GM23248 (cell line): ENCODE measurements around the gene RBM17. TPM values are rescaled to one million over a fixed set of nuclear protein-coding genes. Genes with fewer than 3 reads are reported as not detected.

ENCODE experiments used
- DNase-seq: peaks from one replicate; pipeline ENCODE4 v3.0.0-alpha.2; 2015
- H2AFZ ChIP-seq: fragments of 200-600 bp; sonication (generic); 2 replicates; pipeline ENCODE4 v1.6.1; 2016; ENCODE audit warnings: antibody characterized with exemption
- H3F3A ChIP-seq: fragments of 200-600 bp; sonication (generic); 2 replicates; pipeline ENCODE4 v1.6.1; 2016; ENCODE audit warnings: mild to moderate bottlenecking, antibody characterized with exemption, mixed run types; ENCODE audit not compliant: insufficient read depth
- H3K27ac ChIP-seq: fragments of 200-600 bp; sonication (generic); 2 replicates; pipeline ENCODE4 v1.5.1; 2016; ENCODE audit warnings: mild to moderate bottlenecking
- H3K27me3 ChIP-seq: fragments of 200-600 bp; sonication (generic); replicated peaks from 2 replicates; pipeline ENCODE4 v1.6.1; 2016; ENCODE audit warnings: mild to moderate bottlenecking; ENCODE audit not compliant: insufficient read depth
- H3K36me3 ChIP-seq: fragments of 200-600 bp; sonication (generic); 2 replicates; pipeline ENCODE4 v1.6.1; 2016; ENCODE audit warnings: low read depth, mild to moderate bottlenecking
- H3K4me1 ChIP-seq: fragments of 200-600 bp; sonication (generic); 2 replicates; pipeline ENCODE4 v1.6.1; 2016; ENCODE audit warnings: mild to moderate bottlenecking; ENCODE audit not compliant: insufficient read depth
- H3K4me2 ChIP-seq: fragments of 200-600 bp; sonication (generic); one replicate; pipeline ENCODE4 v1.6.1; 2016; ENCODE audit warnings: mild to moderate bottlenecking; ENCODE audit not compliant: unreplicated experiment
- H3K4me3 ChIP-seq: fragments of 200-600 bp; sonication (generic); 2 replicates; pipeline ENCODE4 v1.5.1; 2016; ENCODE audit warnings: mild to moderate bottlenecking
- H3K79me2 ChIP-seq: fragments of 200-600 bp; sonication (generic); 2 replicates; pipeline ENCODE4 v1.6.1; 2016; ENCODE audit warnings: mild to moderate bottlenecking; ENCODE audit not compliant: insufficient read depth
- H3K9ac ChIP-seq: fragments of 200-600 bp; sonication (generic); 2 replicates; pipeline ENCODE4 v1.6.1; 2016; ENCODE audit warnings: mild to moderate bottlenecking
- H3K9me2 ChIP-seq: fragments of 200-600 bp; sonication (generic); 2 replicates; pipeline ENCODE4 v1.6.1; 2016; ENCODE audit warnings: mixed run types, mild to moderate bottlenecking, moderate library complexity; ENCODE audit not compliant: insufficient read depth
- H3K9me3 ChIP-seq: fragments of 200-600 bp; sonication (generic); one replicate; pipeline ENCODE4 v1.6.1; 2017; ENCODE audit warnings: low read depth
- H4K20me1 ChIP-seq: fragments of 200-600 bp; sonication (generic); 2 replicates; pipeline ENCODE4 v1.6.0; 2016; ENCODE audit not compliant: insufficient read depth
- EZH2 ChIP-seq: fragments of 200-600 bp; sonication (generic); IDR thresholded peaks from 2 replicates; pipeline ENCODE4 v1.6.1; 2018; ENCODE audit warnings: antibody characterized with exemption, mild to moderate bottlenecking; ENCODE audit not compliant: insufficient read depth, poor library complexity, severe bottlenecking
- EZH2phosphoT487 ChIP-seq: fragments of 200-600 bp; sonication (generic); IDR thresholded peaks from 2 replicates; pipeline ENCODE4 v1.6.1; 2018; ENCODE audit warnings: antibody characterized with exemption, moderate library complexity, mild to moderate bottlenecking, low read depth; ENCODE audit not compliant: insufficient read depth
- WGBS, 2 experiments: methylation state at CpG; one replicate each; pipeline ENCODE4 v1.1.6; 2015 to 2017; ENCODE audit warnings: low lambda C conversion rate in 2 of 2, low coverage in 1 of 2; ENCODE audit errors: missing lambda C conversion rate in 2 of 2; 5-methylcytosine and 5-hydroxymethylcytosine counted together
- in situ Hi-C: fragments of 300-500 bp; cut with MboI; formaldehyde crosslinking; loops from 2 replicates; pipeline ENCODE4 v1.15.0; 2020
- polyA plus RNA-seq: library from polyadenylated mRNA; unstranded; fragments of >200 nt; fragmentation: Nextera tagmentation; extraction: Ambion mirVana; gene quantifications from 2 replicates; pipeline ENCODE4 v1.2.1, GENCODE V29; 2016
- total RNA-seq: library from RNA; depleted of rRNA; stranded (reverse); fragments of >200 nt; shearing (Covaris generic); gene quantifications from 2 replicates; pipeline ENCODE4 v1.2.3, GENCODE V29; 2014

RBM17 gene
- total and polyA plus RNA-seq, 2 experiments from 2014 or later, result 24.1 to 99.9 TPM

DNA sequence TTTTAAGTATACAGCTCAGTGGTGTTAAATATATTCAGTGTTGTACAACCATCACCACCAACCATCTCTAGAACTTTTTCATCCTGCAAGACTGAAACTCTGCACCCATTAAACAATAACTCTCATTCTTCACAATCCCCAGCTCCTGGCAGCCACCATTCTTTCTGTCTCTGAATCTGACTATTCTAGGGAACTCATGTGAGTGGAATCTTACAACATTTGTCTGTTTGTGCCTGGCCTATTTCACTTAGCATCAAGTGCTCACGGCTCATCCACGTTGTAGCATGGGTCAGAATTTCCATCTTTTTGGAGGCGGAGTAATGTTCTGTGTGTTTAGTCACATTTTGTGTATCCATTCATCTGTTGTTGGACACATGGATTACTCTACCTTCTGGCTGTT, 73.1 kb downstream of the RBM17 start:
- Histone ChIP-seq H3K4me3 (no peak overlapping the region), H3K4me1 (peaks cover 18% of the 10 kb centered on the region), H4K20me1 (no peaks in the 10 kb centered on the region), H2AFZ (no peak overlapping the region), H3K4me2 (no peak overlapping the region), H3K9ac (no peak overlapping the region), H3K9me3 (no peaks in the 10 kb centered on the region), H3K27me3 (no peaks in the 10 kb centered on the region), H3K79me2 (peaks cover 30% of the 10 kb centered on the region), H3K36me3 (no peaks in the 10 kb centered on the region), H3K27ac (no peak overlapping the region), H3K9me2 (no peaks in the 10 kb centered on the region), H3F3A (peaks cover 15% of the 10 kb centered on the region)
- TF ChIP-seq EZH2, result no peak
- no peak for TF ChIP-seq EZH2phosphoT487
- WGBS, 2 experiments, result 86 to 87% methylated on average over 3 of the region's 3 CpGs
- in situ Hi-C loops, result no loop called here
- no peak for DNase-seq

DNA sequence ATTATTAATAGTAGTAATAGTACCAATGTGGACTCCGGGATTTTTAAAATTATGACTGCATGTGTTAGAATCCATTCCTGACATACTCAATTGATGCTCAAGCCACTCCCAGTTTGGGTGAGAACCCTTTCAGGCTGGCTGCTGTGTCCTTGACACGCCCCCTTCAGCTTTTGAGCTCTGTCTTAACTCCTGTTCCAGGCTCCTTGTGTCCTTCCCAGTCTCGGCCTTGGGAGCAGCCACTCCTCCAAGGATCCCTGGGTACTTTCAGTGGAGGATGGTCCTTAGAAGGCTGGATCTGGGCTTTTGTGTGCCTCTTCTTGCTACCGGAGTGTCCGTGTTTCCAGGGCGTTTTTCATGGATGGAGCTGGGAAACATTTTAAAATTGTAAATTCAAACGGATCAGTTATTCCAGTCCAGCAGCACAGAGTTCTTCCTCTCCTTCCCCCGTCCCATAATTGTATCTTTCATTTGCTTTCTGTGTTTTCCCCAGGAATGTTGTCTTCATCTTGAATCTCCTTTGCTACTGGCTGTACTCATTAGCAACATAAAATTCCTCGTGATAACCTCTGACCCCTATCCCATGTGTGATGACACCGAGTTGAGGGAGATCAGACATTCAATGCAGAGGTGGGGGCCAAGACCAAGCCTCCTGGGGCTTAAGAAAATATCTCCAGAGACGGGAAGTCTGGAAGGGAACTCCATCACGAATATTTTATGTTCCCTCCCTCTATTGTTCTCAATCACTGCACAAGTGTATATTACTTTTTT, 73.9 kb downstream of the RBM17 start:
- in situ Hi-C loops, result no loop called here
- no peaks in the 10 kb centered on the region for H3K27me3 ChIP-seq

DNA sequence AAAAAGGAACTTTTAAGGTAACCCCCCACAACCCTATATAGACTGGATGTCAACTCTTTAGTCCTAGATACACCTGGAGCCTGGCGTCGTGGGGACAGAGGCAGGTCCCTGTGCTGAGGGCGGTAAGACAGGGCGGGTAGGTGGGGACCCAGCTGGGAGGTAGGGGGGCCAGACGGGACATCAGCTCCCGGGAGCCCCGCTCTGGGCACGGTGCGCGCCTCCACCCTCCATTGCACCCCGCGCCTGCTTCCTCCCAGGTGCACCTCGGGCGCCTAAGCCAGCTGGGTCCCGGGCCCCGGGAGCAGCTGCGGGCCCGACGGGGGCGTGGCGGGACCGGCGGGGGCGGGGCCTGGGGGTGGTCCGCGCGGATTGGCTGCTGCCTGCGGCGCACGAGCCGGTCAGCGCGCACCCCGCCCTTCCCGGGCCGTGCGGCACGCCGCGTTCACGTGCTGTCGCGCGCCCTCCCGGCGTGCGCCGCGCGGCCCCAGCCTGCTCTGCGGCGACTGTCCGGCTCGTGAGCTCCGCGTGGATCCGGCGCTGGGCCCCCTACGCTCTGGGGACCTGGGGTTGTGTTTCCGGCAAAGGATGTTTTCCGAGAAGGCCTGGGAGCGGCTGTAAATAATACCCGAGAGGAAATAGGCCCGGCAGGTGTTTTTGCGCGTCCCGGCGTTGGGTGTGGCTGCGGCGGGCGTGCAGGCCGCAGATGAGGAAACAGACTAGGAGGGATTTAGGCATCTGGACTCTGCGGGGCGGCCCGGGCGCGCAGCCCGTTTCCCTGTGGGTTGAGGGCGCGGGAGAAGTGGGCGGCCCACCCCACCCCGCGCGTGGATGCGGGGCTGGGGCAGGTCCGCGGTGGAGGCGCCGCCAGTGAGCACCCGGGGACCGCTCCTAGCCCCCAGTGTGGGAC, 74.8 kb downstream of the RBM17 start:
- peak; percentile 97 for DNase-seq
- no peaks in the 10 kb centered on the region for H3K9me3 ChIP-seq
- peaks cover 8% of the 10 kb centered on the region for H3F3A ChIP-seq
- no peaks in the 10 kb centered on the region for H3K27me3 ChIP-seq
- 2 to 4% methylated on average over 50 to 72 of the region's 91 CpGs for WGBS, 2 experiments
- no peaks in the 10 kb centered on the region for H3K36me3 ChIP-seq
- H3K9ac ChIP-seq, result peak overlapping the region; percentile 90
- H4K20me1 ChIP-seq, result no peaks in the 10 kb centered on the region; the same call in 1 of the 2 replicates
- H3K9me2 ChIP-seq, result no peaks in the 10 kb centered on the region
- peak overlapping the region; percentile 86 for H2AFZ ChIP-seq
- H3K4me1 ChIP-seq, result peaks cover 11% of the 10 kb centered on the region; the same call in 1 of the 2 replicates
- TF ChIP-seq EZH2phosphoT487, result no peak
- no peak for TF ChIP-seq EZH2
- H3K4me2 ChIP-seq, result peak overlapping the region; percentile 88
- peak overlapping the region; percentile 93 for H3K4me3 ChIP-seq
- peak overlapping the region; percentile 33; the same call in 1 of the 2 replicates for H3K27ac ChIP-seq
- H3K79me2 ChIP-seq, result peaks cover 41% of the 10 kb centered on the region
- in situ Hi-C loops, result no loop called here

More for the DNA sequence above, 73.9 kb downstream of the RBM17 start:
- Histone ChIP-seq H2AFZ (peak overlapping the region; percentile 84), H4K20me1 (no peaks in the 10 kb centered on the region), H3K9me3 (no peaks in the 10 kb centered on the region), H3K9me2 (no peaks in the 10 kb centered on the region), H3K4me1 (peaks cover 18% of the 10 kb centered on the region), H3K27ac (no peak overlapping the region), H3F3A (peaks cover 11% of the 10 kb centered on the region), H3K79me2 (peaks cover 38% of the 10 kb centered on the region), H3K36me3 (no peaks in the 10 kb centered on the region), H3K4me2 (peak overlapping the region; percentile 66), H3K9ac (peak overlapping the region; percentile 90; the same call in 1 of the 2 replicates), H3K4me3 (peak overlapping the region; percentile 93)
- peak; percentile 27 for DNase-seq
- 38 to 39% methylated on average over 12 of the region's 12 CpGs for WGBS, 2 experiments
- no peak for TF ChIP-seq EZH2
- TF ChIP-seq EZH2phosphoT487, result no peak
